Fibroblast of villous mesenchyme (primary cell): Measurements from ENCODE around the gene ABCC10. TPM values are rescaled to one million over a fixed set of nuclear protein-coding genes. Genes with fewer than 3 reads are reported as not detected.
"Not testable (repeated sequence)": the region's sequence is repeated elsewhere in the genome, so short reads cannot be mapped to it uniquely, and the experiment has no call there.

Experiments used
- DNase-seq: peaks from one replicate; pipeline ENCODE4 v3.0.0-alpha.2; 2010; ENCODE audit warnings: low read depth
- H3K4me3 ChIP-seq: 2 replicates; pipeline ENCODE4 v1.5.1; 2011; ENCODE audit warnings: low read depth, mild to moderate bottlenecking, low read length
- total RNA-seq: library from RNA; depleted of rRNA; stranded (reverse); fragments of >200 nt; gene quantifications from 2 replicates; pipeline ENCODE4 v1.2.3, GENCODE V29; 2012
- TF ChIP-seq, protein P1 (sequence below): IDR thresholded peaks from 2 replicates; pipeline ENCODE4 v1.5.1; 2012; ENCODE audit warnings: low read depth, mild to moderate bottlenecking, low read length; ENCODE audit not compliant: insufficient read depth

The ABCC10 gene, protein sequence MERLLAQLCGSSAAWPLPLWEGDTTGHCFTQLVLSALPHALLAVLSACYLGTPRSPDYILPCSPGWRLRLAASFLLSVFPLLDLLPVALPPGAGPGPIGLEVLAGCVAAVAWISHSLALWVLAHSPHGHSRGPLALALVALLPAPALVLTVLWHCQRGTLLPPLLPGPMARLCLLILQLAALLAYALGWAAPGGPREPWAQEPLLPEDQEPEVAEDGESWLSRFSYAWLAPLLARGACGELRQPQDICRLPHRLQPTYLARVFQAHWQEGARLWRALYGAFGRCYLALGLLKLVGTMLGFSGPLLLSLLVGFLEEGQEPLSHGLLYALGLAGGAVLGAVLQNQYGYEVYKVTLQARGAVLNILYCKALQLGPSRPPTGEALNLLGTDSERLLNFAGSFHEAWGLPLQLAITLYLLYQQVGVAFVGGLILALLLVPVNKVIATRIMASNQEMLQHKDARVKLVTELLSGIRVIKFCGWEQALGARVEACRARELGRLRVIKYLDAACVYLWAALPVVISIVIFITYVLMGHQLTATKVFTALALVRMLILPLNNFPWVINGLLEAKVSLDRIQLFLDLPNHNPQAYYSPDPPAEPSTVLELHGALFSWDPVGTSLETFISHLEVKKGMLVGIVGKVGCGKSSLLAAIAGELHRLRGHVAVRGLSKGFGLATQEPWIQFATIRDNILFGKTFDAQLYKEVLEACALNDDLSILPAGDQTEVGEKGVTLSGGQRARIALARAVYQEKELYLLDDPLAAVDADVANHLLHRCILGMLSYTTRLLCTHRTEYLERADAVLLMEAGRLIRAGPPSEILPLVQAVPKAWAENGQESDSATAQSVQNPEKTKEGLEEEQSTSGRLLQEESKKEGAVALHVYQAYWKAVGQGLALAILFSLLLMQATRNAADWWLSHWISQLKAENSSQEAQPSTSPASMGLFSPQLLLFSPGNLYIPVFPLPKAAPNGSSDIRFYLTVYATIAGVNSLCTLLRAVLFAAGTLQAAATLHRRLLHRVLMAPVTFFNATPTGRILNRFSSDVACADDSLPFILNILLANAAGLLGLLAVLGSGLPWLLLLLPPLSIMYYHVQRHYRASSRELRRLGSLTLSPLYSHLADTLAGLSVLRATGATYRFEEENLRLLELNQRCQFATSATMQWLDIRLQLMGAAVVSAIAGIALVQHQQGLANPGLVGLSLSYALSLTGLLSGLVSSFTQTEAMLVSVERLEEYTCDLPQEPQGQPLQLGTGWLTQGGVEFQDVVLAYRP (N-terminal part only)
- total RNA-seq = 31.1 and 33.8 TPM in 2 replicates

DNA sequence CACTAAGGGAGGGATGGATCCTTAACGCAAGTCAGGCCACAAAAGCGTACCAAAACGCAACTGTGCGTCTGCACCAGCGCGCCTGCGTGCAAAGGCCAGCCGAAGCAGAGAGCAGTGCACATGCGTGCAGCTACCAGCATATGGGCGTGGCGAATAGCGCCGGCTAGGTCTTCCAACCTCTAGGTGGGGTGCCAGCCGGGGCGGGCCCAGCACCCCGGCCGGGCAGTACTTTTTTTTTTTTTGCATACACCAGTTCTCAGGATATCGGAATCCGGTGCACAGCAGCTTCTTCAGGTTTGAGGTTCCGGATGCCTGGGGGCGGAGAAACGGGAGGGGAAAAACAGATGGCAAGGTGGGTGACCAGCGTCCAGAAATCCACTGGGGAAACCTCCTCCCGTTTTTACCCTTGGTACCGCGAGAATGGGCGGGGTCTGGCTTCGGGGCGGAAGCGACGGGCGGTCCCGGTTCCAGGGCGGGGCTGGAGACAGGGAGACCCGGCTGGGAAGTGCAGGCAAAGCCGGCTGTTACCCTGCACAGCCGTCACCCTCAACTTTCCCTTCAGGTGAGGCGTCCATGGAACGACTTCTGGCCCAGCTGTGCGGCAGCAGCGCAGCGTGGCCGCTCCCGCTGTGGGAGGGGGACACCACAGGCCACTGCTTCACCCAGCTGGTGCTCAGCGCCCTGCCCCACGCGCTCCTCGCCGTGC, at the start of gene ABCC10:
ABCC10 (plus strand) TSS at position 136 of the 706 bp plus-strand sequence; CDS start at position 574, 438 bp downstream.
- peak within 1 kb of the TSS; percentile 88 for H3K4me3 ChIP-seq
- TF ChIP-seq, protein P1, sequence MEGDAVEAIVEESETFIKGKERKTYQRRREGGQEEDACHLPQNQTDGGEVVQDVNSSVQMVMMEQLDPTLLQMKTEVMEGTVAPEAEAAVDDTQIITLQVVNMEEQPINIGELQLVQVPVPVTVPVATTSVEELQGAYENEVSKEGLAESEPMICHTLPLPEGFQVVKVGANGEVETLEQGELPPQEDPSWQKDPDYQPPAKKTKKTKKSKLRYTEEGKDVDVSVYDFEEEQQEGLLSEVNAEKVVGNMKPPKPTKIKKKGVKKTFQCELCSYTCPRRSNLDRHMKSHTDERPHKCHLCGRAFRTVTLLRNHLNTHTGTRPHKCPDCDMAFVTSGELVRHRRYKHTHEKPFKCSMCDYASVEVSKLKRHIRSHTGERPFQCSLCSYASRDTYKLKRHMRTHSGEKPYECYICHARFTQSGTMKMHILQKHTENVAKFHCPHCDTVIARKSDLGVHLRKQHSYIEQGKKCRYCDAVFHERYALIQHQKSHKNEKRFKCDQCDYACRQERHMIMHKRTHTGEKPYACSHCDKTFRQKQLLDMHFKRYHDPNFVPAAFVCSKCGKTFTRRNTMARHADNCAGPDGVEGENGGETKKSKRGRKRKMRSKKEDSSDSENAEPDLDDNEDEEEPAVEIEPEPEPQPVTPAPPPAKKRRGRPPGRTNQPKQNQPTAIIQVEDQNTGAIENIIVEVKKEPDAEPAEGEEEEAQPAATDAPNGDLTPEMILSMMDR = peak; percentile 57
- DNase-seq = peak; percentile 96

DNA sequence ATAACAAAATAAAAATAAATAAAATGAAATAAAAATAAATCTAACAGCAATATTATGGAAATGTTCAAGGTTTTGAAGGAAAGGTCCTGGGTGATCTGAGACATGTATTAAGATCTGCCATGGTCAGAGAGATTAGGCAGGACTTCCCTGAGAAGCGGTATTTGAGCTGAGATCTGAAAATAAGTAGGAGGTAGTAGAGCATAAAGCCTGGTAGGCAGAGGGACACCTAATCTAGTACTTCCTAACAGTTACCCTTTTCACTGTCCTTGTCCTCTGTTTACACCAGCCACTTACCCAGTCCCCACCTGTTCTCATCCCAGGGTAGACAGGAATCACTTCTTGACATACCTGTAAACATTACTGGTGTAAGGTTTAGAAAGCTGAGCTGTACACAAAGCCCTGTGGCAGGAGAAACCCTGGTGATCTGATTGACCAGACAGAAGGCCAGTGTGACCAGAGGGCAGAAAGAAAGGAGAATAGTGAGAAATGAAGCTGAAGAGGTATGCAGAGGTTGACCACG, 49.6 kb upstream of the ABCC10 start:
- no peak for DNase-seq
- H3K4me3 ChIP-seq = no peak overlapping the region
- TF ChIP-seq, protein P1 = no peak

DNA sequence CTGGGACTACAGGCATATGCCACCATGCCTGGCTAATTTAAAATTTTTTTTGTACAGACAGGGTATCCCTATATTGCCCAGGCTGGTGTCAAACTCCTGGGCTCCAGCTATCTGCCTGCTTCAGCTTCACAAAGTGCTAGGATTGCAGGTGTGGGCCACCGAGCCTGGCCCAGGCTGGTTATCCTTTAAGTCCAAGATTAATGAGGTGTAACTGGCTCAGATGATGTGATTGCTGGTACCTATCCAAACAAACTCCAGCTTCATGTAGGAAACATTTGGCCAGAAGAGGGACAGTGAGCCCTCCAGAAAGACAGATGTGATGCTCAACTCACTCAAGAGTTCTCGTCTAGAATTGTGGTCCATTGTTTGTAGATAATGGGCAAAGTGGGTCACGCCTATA, 48.7 kb upstream of the ABCC10 start:
- H3K4me3 ChIP-seq = no peak overlapping the region
- TF ChIP-seq, protein P1 = no peak
- DNase-seq = no peak

GRCh38 chr6:43380858-43381257, 46.5 kb upstream of the ABCC10 start:
- H3K4me3 ChIP-seq, DNase-seq: not testable (repeated sequence)

GRCh38 chr6:43383021-43383667, 44.2 kb upstream of the ABCC10 start:
- no peak overlapping the region for H3K4me3 ChIP-seq
- TF ChIP-seq, protein P1 = no peak
- DNase-seq = no peak

GRCh38 chr6:43386492-43386891, 40.8 kb upstream of the ABCC10 start:
- no peak overlapping the region for H3K4me3 ChIP-seq
- TF ChIP-seq, protein P1 = no peak
- no peak for DNase-seq
